Measurements from ENCODE around the gene ATG5. TPM values are rescaled to one million over a fixed set of nuclear protein-coding genes. Genes with fewer than 3 reads are reported as not detected.

The ATG5 gene
- total RNA-seq, 2 donors from 2014 or later: 28.4 to 30.1 TPM

DNA sequence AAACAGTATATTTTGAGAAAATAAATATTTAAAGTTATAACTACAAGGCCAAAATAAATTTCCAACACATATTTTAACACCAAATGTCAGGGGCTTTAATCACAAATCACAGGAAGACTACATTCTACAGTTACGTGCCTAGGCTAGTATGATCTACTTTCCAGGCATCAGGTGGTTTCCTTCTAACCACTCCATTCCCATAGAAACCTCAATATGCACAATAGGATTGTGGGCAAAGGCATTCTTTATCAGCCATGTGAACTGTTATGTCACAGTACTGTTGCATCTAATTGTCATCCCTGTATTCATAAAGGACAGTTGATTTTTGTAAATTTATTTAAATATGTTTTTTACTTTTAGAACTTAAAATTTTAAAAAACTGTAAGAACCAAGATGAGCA is 32.4 kb downstream of the ATG5 start:
- H3K36me3 ChIP-seq: peaks cover 20% of the 10 kb centered on the region
- DNase-seq (ENCODE audit: low spot score) (no peak), ATAC-seq (ENCODE audit: insufficient number of reproducible peaks, low FRiP score, low read depth) (no peak)
- no peak overlapping the region for H3K4me3 ChIP-seq
- H3K27ac ChIP-seq: no peak overlapping the region
- H3K4me1 ChIP-seq (ENCODE audit: control insufficient read depth in 1 of 2, low read depth in 2 of 2): peaks cover 0 to 2% of the 10 kb centered on the region in 2 donors
- H3K27me3 ChIP-seq (replicated peaks; ENCODE audit: insufficient read depth): no peaks in the 10 kb centered on the region
- TF ChIP-seq, protein P1, sequence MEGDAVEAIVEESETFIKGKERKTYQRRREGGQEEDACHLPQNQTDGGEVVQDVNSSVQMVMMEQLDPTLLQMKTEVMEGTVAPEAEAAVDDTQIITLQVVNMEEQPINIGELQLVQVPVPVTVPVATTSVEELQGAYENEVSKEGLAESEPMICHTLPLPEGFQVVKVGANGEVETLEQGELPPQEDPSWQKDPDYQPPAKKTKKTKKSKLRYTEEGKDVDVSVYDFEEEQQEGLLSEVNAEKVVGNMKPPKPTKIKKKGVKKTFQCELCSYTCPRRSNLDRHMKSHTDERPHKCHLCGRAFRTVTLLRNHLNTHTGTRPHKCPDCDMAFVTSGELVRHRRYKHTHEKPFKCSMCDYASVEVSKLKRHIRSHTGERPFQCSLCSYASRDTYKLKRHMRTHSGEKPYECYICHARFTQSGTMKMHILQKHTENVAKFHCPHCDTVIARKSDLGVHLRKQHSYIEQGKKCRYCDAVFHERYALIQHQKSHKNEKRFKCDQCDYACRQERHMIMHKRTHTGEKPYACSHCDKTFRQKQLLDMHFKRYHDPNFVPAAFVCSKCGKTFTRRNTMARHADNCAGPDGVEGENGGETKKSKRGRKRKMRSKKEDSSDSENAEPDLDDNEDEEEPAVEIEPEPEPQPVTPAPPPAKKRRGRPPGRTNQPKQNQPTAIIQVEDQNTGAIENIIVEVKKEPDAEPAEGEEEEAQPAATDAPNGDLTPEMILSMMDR (IDR thresholded peaks at IDR 0.05): no peak
- no peaks in the 10 kb centered on the region for H3K9me3 ChIP-seq

DNA sequence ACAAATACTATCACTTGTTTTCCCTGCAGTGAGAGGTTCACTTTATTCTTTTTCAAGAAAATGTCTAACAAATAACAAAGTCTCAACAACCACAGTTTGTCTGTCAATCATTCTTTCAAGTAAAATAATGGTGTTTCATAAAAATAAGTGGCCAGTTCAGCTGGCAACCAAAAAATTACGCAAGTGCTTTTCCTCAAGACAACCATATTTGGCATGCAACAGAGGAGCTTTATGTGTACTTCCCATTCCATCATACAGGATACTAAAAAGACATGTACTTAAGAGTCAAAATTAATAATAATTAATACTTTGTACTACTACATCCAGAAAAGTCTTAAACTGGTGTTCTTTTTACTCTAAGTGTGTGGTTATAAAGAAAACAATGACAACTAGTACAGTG is 34.6 kb downstream of the ATG5 start:
- Histone ChIP-seq H3K27ac (no peak overlapping the region), H3K36me3 (peaks cover 20% of the 10 kb centered on the region), H3K4me3 (no peak overlapping the region), H3K4me1 (ENCODE audit: control insufficient read depth in 1 of 2, low read depth in 2 of 2) (no peaks in the 10 kb centered on the region), H3K27me3 (replicated peaks; ENCODE audit: insufficient read depth) (no peaks in the 10 kb centered on the region), H3K9me3 (no peaks in the 10 kb centered on the region)
- TF ChIP-seq, protein P1 (IDR thresholded peaks at IDR 0.05): no peak
- ATAC-seq (ENCODE audit: insufficient number of reproducible peaks, low FRiP score, low read depth) (no peak), DNase-seq (ENCODE audit: low spot score) (no peak)

DNA sequence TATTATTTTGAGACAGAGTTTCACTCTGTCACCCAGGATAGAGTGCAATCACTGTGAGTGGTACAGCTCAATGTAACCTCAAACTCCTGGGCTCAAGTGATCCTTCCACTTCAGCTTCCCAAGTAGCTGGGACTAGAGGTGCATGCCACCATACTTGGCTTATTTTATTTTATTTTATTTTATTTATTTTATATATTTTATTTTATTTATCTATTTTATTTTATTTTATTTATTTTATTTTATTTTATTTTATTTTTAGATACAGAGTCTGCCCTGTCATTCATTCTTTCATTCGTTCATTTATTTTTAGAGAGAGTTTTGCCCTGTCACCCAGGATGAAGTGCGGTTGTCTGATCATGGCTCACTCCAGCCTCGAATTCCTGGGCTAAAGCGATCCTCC is 35.5 kb downstream of the ATG5 start:
- Histone ChIP-seq H3K4me1 (ENCODE audit: control insufficient read depth in 1 of 2, low read depth in 2 of 2) (no peaks in the 10 kb centered on the region), H3K27ac (no peak overlapping the region), H3K36me3 (peaks cover 20% of the 10 kb centered on the region), H3K4me3 (no peak overlapping the region), H3K9me3 (no peaks in the 10 kb centered on the region), H3K27me3 (replicated peaks; ENCODE audit: insufficient read depth) (no peaks in the 10 kb centered on the region)
- no peak for DNase-seq (ENCODE audit: low spot score)
- no peak for ATAC-seq (ENCODE audit: insufficient number of reproducible peaks, low FRiP score, low read depth)
- TF ChIP-seq, protein P1 (IDR thresholded peaks at IDR 0.05): no peak

DNA sequence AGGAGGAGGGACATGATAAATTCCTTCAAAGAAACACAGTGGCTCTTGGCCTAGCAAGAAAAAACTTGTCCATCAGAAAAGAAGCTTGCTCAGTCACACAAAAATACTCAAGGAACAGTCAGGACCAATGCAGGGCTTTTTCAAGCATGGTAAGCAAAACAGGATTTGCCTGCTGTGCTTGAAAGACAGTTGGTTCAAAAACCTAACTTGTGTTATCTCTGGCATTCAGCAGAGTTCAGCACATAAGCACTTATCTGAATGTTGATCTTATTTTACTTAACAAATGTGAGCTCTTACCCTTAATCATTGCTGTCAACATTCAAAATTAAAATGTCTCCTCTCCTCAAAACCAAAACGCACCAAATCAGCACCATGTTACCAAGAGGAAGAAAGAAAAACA is 38.3 kb downstream of the ATG5 start:
- DNase-seq (ENCODE audit: low spot score) (no peak), ATAC-seq (ENCODE audit: insufficient number of reproducible peaks, low FRiP score, low read depth) (no peak)
- Histone ChIP-seq H3K27ac (no peak overlapping the region), H3K27me3 (replicated peaks; ENCODE audit: insufficient read depth) (no peaks in the 10 kb centered on the region), H3K9me3 (no peaks in the 10 kb centered on the region), H3K4me1 (ENCODE audit: control insufficient read depth in 1 of 2, low read depth in 2 of 2) (no peaks in the 10 kb centered on the region), H3K36me3 (peaks cover 17% of the 10 kb centered on the region), H3K4me3 (no peak overlapping the region)
- TF ChIP-seq, protein P1 (IDR thresholded peaks at IDR 0.05): no peak

DNA sequence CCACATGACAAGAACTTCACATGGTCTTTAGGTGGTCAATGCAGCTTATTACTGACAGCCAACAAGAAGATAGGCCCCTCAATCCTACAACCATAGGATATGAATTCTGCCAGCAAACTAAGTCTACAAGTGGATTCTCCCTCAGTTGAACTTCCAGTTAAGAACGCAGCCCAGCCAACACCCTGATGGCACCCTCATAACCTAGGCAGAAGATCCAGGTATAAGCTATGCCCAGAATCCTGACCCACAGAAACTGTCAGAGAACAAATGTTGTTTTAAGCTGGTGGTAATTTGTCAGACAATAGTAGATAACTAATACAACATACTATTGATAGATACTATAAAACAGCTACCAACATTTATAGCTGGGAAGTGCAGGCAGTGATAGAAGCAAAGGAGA is 38.8 kb downstream of the ATG5 start:
- H3K4me3 ChIP-seq: no peak overlapping the region
- ATAC-seq (ENCODE audit: insufficient number of reproducible peaks, low FRiP score, low read depth): no peak

More for the DNA sequence above, 38.8 kb downstream of the ATG5 start:
- no peak for DNase-seq (ENCODE audit: low spot score)
- Histone ChIP-seq H3K4me1 (ENCODE audit: control insufficient read depth in 1 of 2, low read depth in 2 of 2) (no peaks in the 10 kb centered on the region), H3K9me3 (no peaks in the 10 kb centered on the region), H3K27ac (no peak overlapping the region), H3K27me3 (replicated peaks; ENCODE audit: insufficient read depth) (no peaks in the 10 kb centered on the region), H3K36me3 (peaks cover 12% of the 10 kb centered on the region)
- TF ChIP-seq, protein P1 (IDR thresholded peaks at IDR 0.05): no peak
